ENCODE data around the gene GRID2. TPM values are rescaled to one million over a fixed set of nuclear protein-coding genes. Genes with fewer than 3 reads are reported as not detected.

GRID2 gene
- total RNA-seq, 1 donor from 2014 or later = not detected

GRCh38 chr4:93182722-93183121 lies 879.0 kb downstream of the GRID2 start:
- intact Hi-C loops (cut with micrococcal nuclease) = no loop called here

GRCh38 chr4:93183576-93183975 lies 879.8 kb downstream of the GRID2 start:
- intact Hi-C loops (cut with micrococcal nuclease) = no loop called here

GRCh38 chr4:93184053-93184452 lies 880.3 kb downstream of the GRID2 start:
- intact Hi-C loops (cut with micrococcal nuclease) = no loop called here

GRCh38 chr4:93186846-93187245 lies 883.1 kb downstream of the GRID2 start:
- intact Hi-C loops (cut with micrococcal nuclease) = no loop called here

GRCh38 chr4:93187466-93187865 lies 883.7 kb downstream of the GRID2 start:
- intact Hi-C loops (cut with micrococcal nuclease) = no loop called here

- intact Hi-C loops (cut with micrococcal nuclease) = no loop called here
Measured at GRCh38 chr4:93187892-93188291, 884.1 kb downstream of the GRID2 start.

GRCh38 chr4:93199492-93199891 lies 895.7 kb downstream of the GRID2 start:
- intact Hi-C loops (cut with micrococcal nuclease) = no loop called here

- intact Hi-C loops (cut with micrococcal nuclease) = no loop called here
Measured at GRCh38 chr4:93201471-93202096, 897.8 kb downstream of the GRID2 start.

GRCh38 chr4:93203708-93204107 lies 899.9 kb downstream of the GRID2 start:
- intact Hi-C loops (cut with micrococcal nuclease) = no loop called here

- intact Hi-C loops (cut with micrococcal nuclease) = no loop called here
Measured at GRCh38 chr4:93212250-93212649, 908.5 kb downstream of the GRID2 start.

- intact Hi-C loops (cut with micrococcal nuclease) = no loop called here
Measured at GRCh38 chr4:93216646-93217045, 912.9 kb downstream of the GRID2 start.

- intact Hi-C loops (cut with micrococcal nuclease) = no loop called here
Measured at GRCh38 chr4:93217431-93217830, 913.7 kb downstream of the GRID2 start.

- intact Hi-C loops (cut with micrococcal nuclease) = no loop called here
Measured at GRCh38 chr4:93221771-93222170, 918.0 kb downstream of the GRID2 start.

GRCh38 chr4:93228021-93228420 lies 924.3 kb downstream of the GRID2 start:
- intact Hi-C loops (cut with micrococcal nuclease) = no loop called here

- intact Hi-C loops (cut with micrococcal nuclease) = no loop called here
Measured at GRCh38 chr4:93232883-93233282, 929.1 kb downstream of the GRID2 start.

GRCh38 chr4:93237521-93237920 lies 933.8 kb downstream of the GRID2 start:
- intact Hi-C loops (cut with micrococcal nuclease) = no loop called here

- intact Hi-C loops (cut with micrococcal nuclease) = no loop called here
Measured at GRCh38 chr4:93243262-93243661, 939.5 kb downstream of the GRID2 start.

GRCh38 chr4:93261207-93261606 lies 957.4 kb downstream of the GRID2 start:
- intact Hi-C loops (cut with micrococcal nuclease) = no loop called here

GRCh38 chr4:93263166-93263565 lies 959.4 kb downstream of the GRID2 start:
- intact Hi-C loops (cut with micrococcal nuclease) = no loop called here

GRCh38 chr4:93267747-93268146 lies 964.0 kb downstream of the GRID2 start:
- intact Hi-C loops (cut with micrococcal nuclease) = no loop called here

GRCh38 chr4:93285346-93285745 lies 981.6 kb downstream of the GRID2 start:
- intact Hi-C loops (cut with micrococcal nuclease) = no loop called here

GRCh38 chr4:93289241-93289640 lies 985.5 kb downstream of the GRID2 start:
- intact Hi-C loops (cut with micrococcal nuclease) = no loop called here

GRCh38 chr4:93289831-93290230 lies 986.1 kb downstream of the GRID2 start:
- intact Hi-C loops (cut with micrococcal nuclease) = no loop called here

- intact Hi-C loops (cut with micrococcal nuclease) = no loop called here
Measured at GRCh38 chr4:93299118-93299517, 995.4 kb downstream of the GRID2 start.
